Uterus (tissue), 4 donors: ENCODE data around the gene ARSG. TPM values are rescaled to one million over a fixed set of nuclear protein-coding genes. Genes with fewer than 3 reads are reported as not detected.

ENCODE experiments used
- DNase-seq, 2 donors: peaks; one replicate each; pipeline ENCODE4 v3.0.0-alpha.2; 2019 to 2020
- H3K27ac ChIP-seq, 2 donors: fragments of 200-600 bp; sonication (generic); 1 replicate in 1 of 2; 2 replicates in 1 of 2; pipeline ENCODE4 v1.5.1; 2016 to 2018
- H3K27me3 ChIP-seq, 2 donors: fragments of 200-600 bp; sonication (generic); one replicate each; pipeline ENCODE4 v1.5.1; 2018 to 2019; ENCODE audit warnings: control low read depth in 1 of 2
- H3K36me3 ChIP-seq, 2 donors: fragments of 200-600 bp; sonication (generic); one replicate each; pipeline ENCODE4 v1.5.1; 2019; ENCODE audit warnings: control low read depth in 1 of 2
- H3K4me1 ChIP-seq, 2 donors: fragments of 200-600 bp; sonication (generic); one replicate each; pipeline ENCODE4 v1.5.1; 2018 to 2019; ENCODE audit warnings: control low read depth in 1 of 2
- H3K4me3 ChIP-seq, 2 donors: fragments of 200-600 bp; sonication (generic); 1 replicate in 1 of 2; 2 replicates in 1 of 2; pipeline ENCODE4 v1.5.1; 2018 to 2019; ENCODE audit warnings: mild to moderate bottlenecking in 1 of 2
- H3K9me3 ChIP-seq, 2 donors: fragments of 200-600 bp; sonication (generic); one replicate each; pipeline ENCODE4 v1.5.1; 2019; ENCODE audit warnings: control low read depth in 1 of 2
- CTCF ChIP-seq, 4 experiments: fragments of 200-600 bp in 2 of 4; fragments of 450-650 bp in 2 of 4; sonication (generic) in 2 of 4; IDR thresholded peaks; one replicate each; pipeline ENCODE4 v1.5.1; 2016 to 2019; ENCODE audit warnings: antibody characterized with exemption in 4 of 4, mild to moderate bottlenecking in 2 of 4, moderate library complexity in 1 of 4
- POLR2A ChIP-seq, 2 donors: fragments of 450-650 bp; IDR thresholded peaks; one replicate each; pipeline ENCODE4 v1.6.1; 2016; ENCODE audit warnings: antibody characterized with exemption in 2 of 2, mild to moderate bottlenecking in 1 of 2, moderate library complexity in 1 of 2
- intact Hi-C: fragments of 100-400 bp; cut with DNase I; formaldehyde crosslinking; loops from one replicate; pipeline ENCODE4 v1.15.1; 2023; ENCODE audit warnings: low total_unique reads
- total RNA-seq, 4 donors: library from RNA; depleted of rRNA in 3 of 4; stranded (reverse); fragments of >200 nt in 3 of 4; gene quantifications; one replicate each; pipeline versions ENCODE4 v1.1.0 to v1.2.4, GENCODE V29; 2014 to 2023
- donor health status: DM: yes; HTN: yes; CAD: no.

ARSG gene
- total RNA-seq, 4 donors from 2014 or later, result 0.59 to 6.4 (median 5.7) TPM

- intact Hi-C loops, result no loop called here
- Histone ChIP-seq H3K27me3 (no peaks in the 10 kb centered on the region), H3K4me3 (no peak overlapping the region), H3K27ac (no peak overlapping the region), H3K4me1 (no peaks in the 10 kb centered on the region), H3K9me3 (no peaks in the 10 kb centered on the region), H3K36me3 (no peaks in the 10 kb centered on the region)
- TF ChIP-seq POLR2A (IDR thresholded peaks at IDR 0.05) (no peak), CTCF (IDR thresholded peaks at IDR 0.05) (no peak)
- DNase-seq, result no peak
Observed at GRCh38 chr17:68324114-68324513, 32.8 kb downstream of the ARSG start.

GRCh38 chr17:68324654-68325336, 33.5 kb downstream of the ARSG start:
- no peak for TF ChIP-seq POLR2A (IDR thresholded peaks at IDR 0.05)
- TF ChIP-seq CTCF (IDR thresholded peaks at IDR 0.05), result no peak
- no peak for DNase-seq
- H3K36me3 ChIP-seq, result no peaks in the 10 kb centered on the region
- H3K4me1 ChIP-seq, result no peaks in the 10 kb centered on the region
- intact Hi-C loops, result no loop called here
- no peaks in the 10 kb centered on the region for H3K27me3 ChIP-seq
- no peak overlapping the region for H3K27ac ChIP-seq
- no peak overlapping the region for H3K4me3 ChIP-seq
- H3K9me3 ChIP-seq, result no peaks in the 10 kb centered on the region

GRCh38 chr17:68325961-68326360, 34.7 kb downstream of the ARSG start:
- no peak overlapping the region for H3K27ac ChIP-seq
- intact Hi-C loops, result no loop called here
- H3K4me1 ChIP-seq, result no peaks in the 10 kb centered on the region
- no peak for DNase-seq
- H3K27me3 ChIP-seq, result no peaks in the 10 kb centered on the region
- no peaks in the 10 kb centered on the region for H3K36me3 ChIP-seq
- no peak for TF ChIP-seq POLR2A (IDR thresholded peaks at IDR 0.05)
- no peak for TF ChIP-seq CTCF (IDR thresholded peaks at IDR 0.05)
- H3K4me3 ChIP-seq, result no peak overlapping the region
- H3K9me3 ChIP-seq, result peaks cover 0 to 3% of the 10 kb centered on the region in 2 donors

GRCh38 chr17:68326681-68327080, 35.4 kb downstream of the ARSG start:
- Histone ChIP-seq H3K36me3 (no peaks in the 10 kb centered on the region), H3K4me1 (no peaks in the 10 kb centered on the region), H3K4me3 (no peak overlapping the region), H3K27ac (no peak overlapping the region), H3K9me3 (peaks cover 0 to 9% of the 10 kb centered on the region in 2 donors), H3K27me3 (no peaks in the 10 kb centered on the region)
- TF ChIP-seq CTCF (IDR thresholded peaks at IDR 0.05) (no peak), POLR2A (IDR thresholded peaks at IDR 0.05) (no peak)
- no peak for DNase-seq
- intact Hi-C loops, result no loop called here

GRCh38 chr17:68327823-68328557, 36.7 kb downstream of the ARSG start:
- no peaks in the 10 kb centered on the region for H3K36me3 ChIP-seq
- H3K4me1 ChIP-seq, result no peaks in the 10 kb centered on the region
- no peak overlapping the region for H3K27ac ChIP-seq
- H3K27me3 ChIP-seq, result no peaks in the 10 kb centered on the region
- H3K9me3 ChIP-seq, result peaks cover 0 to 10% of the 10 kb centered on the region in 2 donors
- DNase-seq, result no peak
- TF ChIP-seq CTCF (IDR thresholded peaks at IDR 0.05) (no peak), POLR2A (IDR thresholded peaks at IDR 0.05) (no peak)
- intact Hi-C loops, result no loop called here
- H3K4me3 ChIP-seq, result no peak overlapping the region
